HEK293T (cell line): ENCODE measurements around the gene LRPAP1.
"Not testable (repeated sequence)": the region's sequence is repeated elsewhere in the genome, so short reads cannot be mapped to it uniquely, and the experiment has no call there.

Experiments used
- ARNT ChIP-seq: fragments of 450-650 bp; IDR thresholded peaks from 2 replicates; pipeline ENCODE4 v1.6.1; 2017; ENCODE audit warnings: mild to moderate bottlenecking
- BHLHE40 ChIP-seq: fragments of 450-650 bp; IDR thresholded peaks from 2 replicates; pipeline ENCODE4 v1.6.1; 2016; ENCODE audit warnings: mild to moderate bottlenecking, moderate library complexity, borderline replicate concordance
- FOXA1 ChIP-seq: fragments of 450-650 bp; IDR thresholded peaks from 2 replicates; pipeline ENCODE4 v1.6.1; 2016; ENCODE audit warnings: mild to moderate bottlenecking
- FOXM1 ChIP-seq: fragments of 450-650 bp; IDR thresholded peaks from 2 replicates; pipeline ENCODE4 v1.6.1; 2017; ENCODE audit warnings: mild to moderate bottlenecking, borderline replicate concordance
- HDGF ChIP-seq: fragments of 450-650 bp; IDR thresholded peaks from 2 replicates; pipeline ENCODE4 v1.6.1; 2017; ENCODE audit warnings: antibody characterized with exemption, borderline replicate concordance
- NFRKB ChIP-seq: fragments of 450-650 bp; IDR thresholded peaks from 2 replicates; pipeline ENCODE4 v1.6.1; 2016; ENCODE audit warnings: mild to moderate bottlenecking, moderate library complexity
- SP1 ChIP-seq: fragments of 450-650 bp; IDR thresholded peaks from 2 replicates; pipeline ENCODE4 v1.6.1; 2017
- SUZ12 ChIP-seq: fragments of 450-650 bp; IDR thresholded peaks from 2 replicates; pipeline ENCODE4 v1.6.1; 2016; ENCODE audit warnings: mild to moderate bottlenecking
- TARDBP ChIP-seq: fragments of 450-650 bp; IDR thresholded peaks from 2 replicates; pipeline ENCODE4 v1.6.1; 2016
- ZNF384 ChIP-seq: fragments of 450-650 bp; IDR thresholded peaks from 2 replicates; pipeline ENCODE4 v1.6.1; 2016

DNA sequence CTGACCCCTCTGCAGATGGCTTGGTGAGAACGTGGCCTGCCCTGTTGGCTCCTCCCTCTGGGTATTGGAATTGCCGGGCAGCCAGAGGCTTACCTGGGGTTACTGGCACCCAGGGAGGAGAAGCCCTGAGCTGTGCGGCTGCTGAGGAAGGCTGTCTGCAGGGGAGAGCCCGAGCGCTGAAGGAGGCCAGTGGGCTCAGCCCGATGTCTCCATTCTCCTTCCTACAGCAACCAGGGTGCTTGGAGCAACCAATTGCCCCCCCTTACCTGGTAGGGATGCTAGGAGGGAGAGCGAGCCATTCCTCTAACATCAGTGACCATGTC is 26.3 kb upstream of the LRPAP1 start:
- not testable (repeated sequence) for TF ChIP-seq NFRKB, TARDBP, FOXA1, HDGF, BHLHE40, FOXM1, ARNT, SP1, ZNF384, SUZ12
